ENCODE data around the gene PADI3.

- no peak for TF ChIP-seq CTCF (IDR thresholded peaks at IDR 0.05; ENCODE audit: extremely low read depth in 1 of 2, insufficient read depth in 1 of 2, low read depth in 1 of 2, low read length in 2 of 2)
- no peak for TF ChIP-seq GATA2 (IDR thresholded peaks at IDR 0.05; ENCODE audit: insufficient read depth, insufficient read length, low read depth, low read length)
- no peak for TF ChIP-seq POLR2AphosphoS5 (IDR thresholded peaks at IDR 0.05; ENCODE audit: insufficient read depth, low read depth, low read length)
- no peak for TF ChIP-seq POLR2A (IDR thresholded peaks at IDR 0.05; ENCODE audit: low read depth, low read length)
Observed at GRCh38 chr1:17251701-17252376, 2.9 kb downstream of the PADI3 start.

All from endothelial cell of umbilical vein (primary cell).